Measurements from ENCODE around the gene DBNL. TPM values are rescaled to one million over a fixed set of nuclear protein-coding genes. Genes with fewer than 3 reads are reported as not detected.

Gene DBNL
- total and polyA plus RNA-seq, 2 of the 13 experiments (the other 11 are each of a cell fraction or from before 2014, with no cell fraction given) = 20.8 to 35.1 TPM

GRCh38 chr7:44082541-44083207 is 38.2 kb downstream of the DBNL start (continued):
- no peak for TF ChIP-seq CSRNP2 (CRISPR knock-in tag; conservative IDR thresholded peaks at IDR 0.05; ENCODE audit: low read depth)
- TF ChIP-seq THRA (CRISPR knock-in tag; IDR thresholded peaks at IDR 0.05; ENCODE audit: borderline replicate concordance) = peak; percentile 41; the same call in 1 of the 2 replicates
- TF ChIP-seq ZNF432 (CRISPR knock-in tag; IDR thresholded peaks at IDR 0.05; ENCODE audit: borderline replicate concordance) = no peak
- no peak for TF ChIP-seq SRSF9 (IDR thresholded peaks at IDR 0.05; ENCODE audit: borderline replicate concordance, insufficient read depth, low read depth, low read length, poor library complexity, severe bottlenecking)
- TF ChIP-seq RELA (CRISPR knock-in tag; IDR thresholded peaks at IDR 0.05) = no peak
- TF ChIP-seq MXD1 (CRISPR knock-in tag; IDR thresholded peaks at IDR 0.05) = peak; percentile 12; the same call in 1 of the 2 replicates
- no peak for TF ChIP-seq ZNF713 (CRISPR knock-in tag; IDR thresholded peaks at IDR 0.05)
- no peak for TF ChIP-seq NFAT5 (CRISPR knock-in tag; IDR thresholded peaks at IDR 0.05)
- TF ChIP-seq RFXAP (CRISPR knock-in tag; IDR thresholded peaks at IDR 0.05; ENCODE audit: borderline replicate concordance) = no peak
- no peak for TF ChIP-seq ZNF747 (CRISPR knock-in tag; IDR thresholded peaks at IDR 0.05; ENCODE audit: borderline replicate concordance)
- TF ChIP-seq ZNF256 (CRISPR knock-in tag; conservative IDR thresholded peaks at IDR 0.05) = no peak
- no peak for TF ChIP-seq ZNF883 (CRISPR knock-in tag; IDR thresholded peaks at IDR 0.05; ENCODE audit: not compliant biosample characterization)
- peak; percentile 83 for TF ChIP-seq SP2 (CRISPR knock-in tag; IDR thresholded peaks at IDR 0.05)
- no peak for TF ChIP-seq MAF1 (CRISPR knock-in tag; IDR thresholded peaks at IDR 0.05; ENCODE audit: borderline replicate concordance)
- TF ChIP-seq ZNF121 (CRISPR knock-in tag; IDR thresholded peaks at IDR 0.05) = peak; percentile 74; the same call in 1 of the 2 replicates
- no peak for TF ChIP-seq NR2F2 (IDR thresholded peaks at IDR 0.05; ENCODE audit: borderline replicate concordance, low read depth)
